DOHH2 (cell line): ENCODE results near the gene OSBPL10.
"Not testable (repeated sequence)": the region's sequence is repeated elsewhere in the genome, so short reads cannot be mapped to it uniquely, and the experiment has no call there.

Source experiments
- H3F3A ChIP-seq: fragments of 200-600 bp; sonication (generic), shearing (Covaris generic); 2 replicates; pipeline ENCODE4 v1.6.0; 2016; ENCODE audit warnings: antibody characterized with exemption, mild to moderate bottlenecking; ENCODE audit not compliant: control insufficient read depth, insufficient read depth
- H3K27ac ChIP-seq: fragments of 200-600 bp; sonication (generic); 2 replicates; pipeline ENCODE4 v1.5.1; 2014; ENCODE audit warnings: low read depth, mild to moderate bottlenecking, low read length, moderate library complexity
- H3K27me3 ChIP-seq: fragments of 200-600 bp; sonication (generic); 2 replicates; pipeline ENCODE4 v1.6.1; 2014; ENCODE audit warnings: mild to moderate bottlenecking, low read length, mixed read lengths; ENCODE audit not compliant: control insufficient read depth
- H3K36me3 ChIP-seq: fragments of 200-600 bp; sonication (generic); 2 replicates; pipeline ENCODE4 v1.6.1; 2014; ENCODE audit warnings: mild to moderate bottlenecking, low read length, moderate library complexity, mixed read lengths; ENCODE audit not compliant: control insufficient read depth
- H3K4me1 ChIP-seq: fragments of 200-600 bp; sonication (generic); 2 replicates; pipeline ENCODE4 v1.6.1; 2014; ENCODE audit warnings: mild to moderate bottlenecking, low read length, mixed read lengths; ENCODE audit not compliant: control insufficient read depth
- H3K4me2 ChIP-seq: fragments of 200-600 bp; sonication (generic); 2 replicates; pipeline ENCODE4 v1.6.0; 2014; ENCODE audit warnings: mild to moderate bottlenecking, low read length, moderate library complexity
- H3K4me3 ChIP-seq: fragments of 200-600 bp; sonication (generic); 2 replicates; pipeline ENCODE4 v1.5.1; 2014; ENCODE audit warnings: mild to moderate bottlenecking, low read length, mixed read lengths
- H3K79me2 ChIP-seq: fragments of 200-600 bp; sonication (generic); 2 replicates; pipeline ENCODE4 v1.6.1; 2014; ENCODE audit warnings: mild to moderate bottlenecking, low read length, mixed read lengths; ENCODE audit not compliant: control insufficient read depth
- H3K9me2 ChIP-seq: fragments of 200-600 bp; sonication (generic); replicated peaks from 2 replicates; pipeline ENCODE4 v1.6.1; 2014; ENCODE audit warnings: mild to moderate bottlenecking, low read length, mixed read lengths; ENCODE audit not compliant: control insufficient read depth
- H3K9me3 ChIP-seq: fragments of 200-600 bp; sonication (generic); 2 replicates; pipeline ENCODE4 v1.6.1; 2014; ENCODE audit warnings: antibody characterized with exemption, low read length, mixed read lengths; ENCODE audit not compliant: control insufficient read depth, insufficient read depth
- H4K20me1 ChIP-seq: fragments of 200-600 bp; sonication (generic); 2 replicates; pipeline ENCODE4 v1.6.0; 2014; ENCODE audit warnings: low read depth, mild to moderate bottlenecking, antibody characterized with exemption, low read length, moderate library complexity; ENCODE audit not compliant: control insufficient read depth, insufficient read depth
- EZH2phosphoT487 ChIP-seq: fragments of 200-600 bp; sonication (generic); IDR thresholded peaks from 2 replicates; pipeline ENCODE4 v1.6.1; 2017; ENCODE audit warnings: borderline replicate concordance, mild to moderate bottlenecking, antibody characterized with exemption, low read length, moderate library complexity, mixed read lengths
- TF ChIP-seq, protein P1 (sequence below): fragments of 200-600 bp; sonication (generic); IDR thresholded peaks from one replicate; pipeline ENCODE4 v1.5.1; 2014; ENCODE audit warnings: antibody characterized with exemption, mild to moderate bottlenecking, low read depth, low read length; ENCODE audit not compliant: poor library complexity, severe bottlenecking

Gene OSBPL10

DNA sequence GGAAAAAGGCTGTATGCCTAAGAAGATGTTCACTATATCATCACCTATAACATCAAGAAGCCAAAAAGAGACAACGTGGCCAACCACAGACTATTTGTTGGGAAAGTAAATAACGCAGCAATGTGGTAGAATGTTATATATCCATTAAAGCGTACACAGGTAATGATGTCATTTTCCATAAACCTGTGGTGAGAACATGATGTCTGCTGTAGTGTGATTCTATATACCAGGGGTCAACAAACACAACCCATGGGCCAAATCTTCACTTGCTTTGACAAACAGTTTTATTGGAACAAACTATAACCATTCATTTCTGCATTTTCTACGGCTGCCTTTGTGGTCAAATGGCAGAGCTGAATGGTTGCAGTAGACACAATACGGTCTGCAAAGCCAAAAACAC is 287.7 kb downstream of the OSBPL10 start:
- Histone ChIP-seq H3K27ac (no peak overlapping the region), H3K36me3 (peaks cover 44% of the 10 kb centered on the region), H3K79me2 (no peaks in the 10 kb centered on the region), H3F3A (no peaks in the 10 kb centered on the region), H3K4me3 (no peak overlapping the region), H3K27me3 (no peaks in the 10 kb centered on the region), H3K9me3 (no peaks in the 10 kb centered on the region), H3K9me2 (no peaks in the 10 kb centered on the region), H3K4me2 (no peak overlapping the region), H3K4me1 (no peaks in the 10 kb centered on the region), H4K20me1 (no peaks in the 10 kb centered on the region)
- TF ChIP-seq, protein P1, sequence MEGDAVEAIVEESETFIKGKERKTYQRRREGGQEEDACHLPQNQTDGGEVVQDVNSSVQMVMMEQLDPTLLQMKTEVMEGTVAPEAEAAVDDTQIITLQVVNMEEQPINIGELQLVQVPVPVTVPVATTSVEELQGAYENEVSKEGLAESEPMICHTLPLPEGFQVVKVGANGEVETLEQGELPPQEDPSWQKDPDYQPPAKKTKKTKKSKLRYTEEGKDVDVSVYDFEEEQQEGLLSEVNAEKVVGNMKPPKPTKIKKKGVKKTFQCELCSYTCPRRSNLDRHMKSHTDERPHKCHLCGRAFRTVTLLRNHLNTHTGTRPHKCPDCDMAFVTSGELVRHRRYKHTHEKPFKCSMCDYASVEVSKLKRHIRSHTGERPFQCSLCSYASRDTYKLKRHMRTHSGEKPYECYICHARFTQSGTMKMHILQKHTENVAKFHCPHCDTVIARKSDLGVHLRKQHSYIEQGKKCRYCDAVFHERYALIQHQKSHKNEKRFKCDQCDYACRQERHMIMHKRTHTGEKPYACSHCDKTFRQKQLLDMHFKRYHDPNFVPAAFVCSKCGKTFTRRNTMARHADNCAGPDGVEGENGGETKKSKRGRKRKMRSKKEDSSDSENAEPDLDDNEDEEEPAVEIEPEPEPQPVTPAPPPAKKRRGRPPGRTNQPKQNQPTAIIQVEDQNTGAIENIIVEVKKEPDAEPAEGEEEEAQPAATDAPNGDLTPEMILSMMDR, result no peak
- no peak for TF ChIP-seq EZH2phosphoT487

DNA sequence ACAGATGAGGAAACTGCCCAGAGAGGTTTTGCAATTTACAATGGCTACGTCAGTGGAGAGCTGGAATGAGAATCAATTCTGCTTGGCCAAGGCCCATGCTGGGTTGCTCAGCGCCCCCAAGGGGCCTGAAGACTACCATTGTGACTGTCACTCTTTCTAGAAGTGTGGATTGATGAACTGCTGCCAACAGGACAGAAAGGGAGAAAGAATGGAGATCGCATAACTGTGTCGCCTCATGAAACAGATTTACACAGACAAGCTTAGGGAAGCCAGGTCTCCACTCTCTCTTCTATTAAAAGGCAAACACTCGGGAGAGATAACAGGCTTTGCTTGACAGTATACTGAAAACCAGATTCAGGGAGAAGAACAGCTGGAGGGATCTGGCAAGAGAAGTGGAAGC is 288.3 kb downstream of the OSBPL10 start:
- H3K9me3 ChIP-seq, result no peaks in the 10 kb centered on the region
- no peaks in the 10 kb centered on the region for H3K4me1 ChIP-seq
- H3K27me3 ChIP-seq, result no peaks in the 10 kb centered on the region
- H4K20me1 ChIP-seq, result no peaks in the 10 kb centered on the region
- TF ChIP-seq EZH2phosphoT487, result no peak
- TF ChIP-seq, protein P1, result no peak
- no peaks in the 10 kb centered on the region for H3F3A ChIP-seq
- no peak overlapping the region for H3K4me2 ChIP-seq
- H3K36me3 ChIP-seq, result peaks cover 44% of the 10 kb centered on the region
- no peak overlapping the region for H3K27ac ChIP-seq
- no peaks in the 10 kb centered on the region for H3K79me2 ChIP-seq
- no peaks in the 10 kb centered on the region for H3K9me2 ChIP-seq
- H3K4me3 ChIP-seq, result no peak overlapping the region

DNA sequence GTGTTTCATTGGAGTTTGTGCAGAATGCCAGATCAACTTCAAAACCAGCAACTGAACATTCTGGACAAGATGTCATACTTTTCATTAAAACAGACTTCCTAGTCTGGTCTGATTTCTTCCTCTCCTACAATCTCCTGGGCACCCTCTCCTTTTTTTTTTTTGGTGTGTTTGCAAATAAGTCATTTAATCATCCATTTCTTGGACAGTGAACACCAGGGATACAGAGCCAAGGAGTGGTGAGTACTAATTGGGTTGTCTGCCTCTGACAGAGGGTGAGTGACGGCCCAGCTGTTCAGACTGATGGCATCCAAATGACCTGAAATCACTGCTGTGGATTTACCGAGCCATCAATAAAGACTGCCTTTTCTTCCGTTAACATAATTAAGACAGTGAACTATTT is 290.3 kb downstream of the OSBPL10 start:
- Histone ChIP-seq H3K9me2 (no peaks in the 10 kb centered on the region), H4K20me1 (no peaks in the 10 kb centered on the region), H3K36me3 (peaks cover 48% of the 10 kb centered on the region)

DNA sequence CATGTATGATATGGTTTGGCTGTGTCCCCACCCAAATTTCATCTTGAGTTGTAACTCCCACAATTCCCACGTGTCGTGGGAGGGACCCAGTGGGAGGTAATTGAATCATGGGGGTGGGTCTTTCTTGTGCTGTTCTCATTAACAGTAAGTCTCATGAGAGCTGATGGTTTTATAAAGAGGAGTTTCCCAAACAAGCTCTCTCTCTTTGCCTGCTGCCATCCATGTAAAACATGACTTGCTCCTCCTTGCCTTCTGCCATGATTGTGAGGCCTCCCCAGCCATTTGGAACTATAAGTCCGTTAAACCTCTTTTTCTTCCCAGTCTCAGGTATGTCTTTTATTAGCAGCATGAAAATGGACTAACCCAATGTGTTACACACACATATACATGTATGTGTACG is 291.5 kb downstream of the OSBPL10 start:
- not testable (repeated sequence) for H3K27ac ChIP-seq, H3F3A ChIP-seq, H3K9me2 ChIP-seq, H4K20me1 ChIP-seq, H3K4me3 ChIP-seq, H3K79me2 ChIP-seq, H3K27me3 ChIP-seq, H3K4me2 ChIP-seq, H3K9me3 ChIP-seq, H3K4me1 ChIP-seq
- peaks cover 57% of the 10 kb centered on the region for H3K36me3 ChIP-seq

More for the DNA sequence above, 290.3 kb downstream of the OSBPL10 start:
- Histone ChIP-seq H3K79me2 (no peaks in the 10 kb centered on the region), H3F3A (no peaks in the 10 kb centered on the region), H3K4me3 (no peak overlapping the region), H3K4me2 (no peak overlapping the region), H3K27ac (no peak overlapping the region), H3K4me1 (no peaks in the 10 kb centered on the region), H3K9me3 (no peaks in the 10 kb centered on the region), H3K27me3 (no peaks in the 10 kb centered on the region)
- TF ChIP-seq EZH2phosphoT487, result no peak
- TF ChIP-seq, protein P1, result no peak
